Stimulated activated CD4-positive, alpha-beta T cell treated with anti-CD3 and anti-CD28 coated beads, Interleukin-15, amount 100 ng/mL, for 48 hours (primary cell): ENCODE data around the gene ZC3H13.

ENCODE experiments used
- DNase-seq, 2 donors: peaks; one replicate each; pipeline ENCODE4 v3.0.0-alpha.2; 2020; ENCODE audit warnings: low read depth in 2 of 2

The ZC3H13 gene

GRCh38 chr13:46059405-46059804, 6.9 kb upstream of the ZC3H13 start:
- no peak for DNase-seq

GRCh38 chr13:46058268-46058667, 5.7 kb upstream of the ZC3H13 start:
- no peak for DNase-seq

GRCh38 chr13:46057256-46058015, 4.9 kb upstream of the ZC3H13 start:
- no peak for DNase-seq

- DNase-seq, result no peak
These were observed 841 bp upstream of the ZC3H13 start for GRCh38 chr13:46053162-46054012.

GRCh38 chr13:46051968-46052318, 603 bp downstream of the ZC3H13 start:
- DNase-seq, result no peak

GRCh38 chr13:46050771-46051170, 1.8 kb downstream of the ZC3H13 start:
- DNase-seq, result no peak

- DNase-seq, result no peak
These were observed 7.1 kb downstream of the ZC3H13 start for GRCh38 chr13:46045424-46045823.

GRCh38 chr13:46043647-46044046, 8.9 kb downstream of the ZC3H13 start:
- no peak for DNase-seq

GRCh38 chr13:46041419-46041839, 11.1 kb downstream of the ZC3H13 start:
- no peak for DNase-seq

GRCh38 chr13:46040763-46041162, 11.8 kb downstream of the ZC3H13 start:
- no peak for DNase-seq

- DNase-seq, result no peak
These were observed 12.9 kb downstream of the ZC3H13 start for GRCh38 chr13:46039411-46040182.

GRCh38 chr13:46038296-46038695, 14.2 kb downstream of the ZC3H13 start:
- no peak for DNase-seq

- no peak for DNase-seq
These were observed 17.5 kb downstream of the ZC3H13 start for GRCh38 chr13:46035066-46035465.

GRCh38 chr13:46032341-46032740, 20.2 kb downstream of the ZC3H13 start:
- DNase-seq, result no peak

GRCh38 chr13:46031581-46032263, 20.8 kb downstream of the ZC3H13 start:
- no peak for DNase-seq

GRCh38 chr13:46025157-46025556, 27.4 kb downstream of the ZC3H13 start:
- no peak for DNase-seq

GRCh38 chr13:46022481-46022880, 30.1 kb downstream of the ZC3H13 start:
- no peak for DNase-seq

GRCh38 chr13:46016216-46016615, 36.3 kb downstream of the ZC3H13 start:
- DNase-seq, result no peak

GRCh38 chr13:46015366-46015765, 37.2 kb downstream of the ZC3H13 start:
- DNase-seq, result no peak

GRCh38 chr13:46012404-46012803, 40.1 kb downstream of the ZC3H13 start:
- no peak for DNase-seq

GRCh38 chr13:46010148-46010547, 42.4 kb downstream of the ZC3H13 start:
- DNase-seq, result no peak

- no peak for DNase-seq
These were observed 43.9 kb downstream of the ZC3H13 start for GRCh38 chr13:46008631-46009030.
